Fibroblast of peridontal ligament (primary cell): ENCODE results near the gene SS18.
"Not testable (repeated sequence)": the region's sequence is repeated elsewhere in the genome, so short reads cannot be mapped to it uniquely, and the experiment has no call there.

ENCODE experiments used
- DNase-seq: peaks from one replicate; pipeline ENCODE4 v3.0.0-alpha.2; 2010; ENCODE audit errors: extremely low read depth

Gene SS18

GRCh38 chr18:26090130-26091046, at the start of gene SS18:
SS18 (minus strand) TSS chr18:26090613; CDS start chr18:26090569, 44 bp downstream.
- DNase-seq, result peak; percentile 91

GRCh38 chr18:26135548-26135947, 45.1 kb upstream of the SS18 start:
- no peak for DNase-seq

GRCh38 chr18:26134107-26134506, 43.7 kb upstream of the SS18 start:
- no peak for DNase-seq

- DNase-seq, result no peak
Measured at GRCh38 chr18:26133652-26134051, 43.2 kb upstream of the SS18 start, which contains the start of gene PSMA8. PSMA8 (plus strand) TSS chr18:26133869; CDS start chr18:26133966, 97 bp downstream.

GRCh38 chr18:26128192-26128591, 37.8 kb upstream of the SS18 start:
- DNase-seq, result not testable (repeated sequence)

GRCh38 chr18:26127786-26128185, 37.4 kb upstream of the SS18 start:
- DNase-seq, result no peak

- not testable (repeated sequence) for DNase-seq
Measured at GRCh38 chr18:26121994-26122393, 31.6 kb upstream of the SS18 start.

- DNase-seq, result peak; percentile 6
Measured at GRCh38 chr18:26121476-26121875, 31.1 kb upstream of the SS18 start.

- DNase-seq, result no peak
Measured at GRCh38 chr18:26119246-26119645, 28.8 kb upstream of the SS18 start.

GRCh38 chr18:26104035-26104434, 13.6 kb upstream of the SS18 start:
- no peak for DNase-seq

GRCh38 chr18:26103579-26103978, 13.2 kb upstream of the SS18 start:
- DNase-seq, result no peak

GRCh38 chr18:26097563-26097962, 7.2 kb upstream of the SS18 start:
- no peak for DNase-seq

- no peak for DNase-seq
Measured at GRCh38 chr18:26096852-26097251, 6.4 kb upstream of the SS18 start.

GRCh38 chr18:26091047-26091630, 726 bp upstream of the SS18 start:
- DNase-seq, result peak; percentile 60

GRCh38 chr18:26089293-26090129, 902 bp downstream of the SS18 start:
- peak; percentile 34 for DNase-seq

GRCh38 chr18:26088487-26088886, 1.9 kb downstream of the SS18 start:
- DNase-seq, result peak; percentile 12

GRCh38 chr18:26086959-26087358, 3.5 kb downstream of the SS18 start:
- no peak for DNase-seq

- DNase-seq, result no peak
Measured at GRCh38 chr18:26085056-26085455, 5.4 kb downstream of the SS18 start.

GRCh38 chr18:26083099-26083498, 7.3 kb downstream of the SS18 start:
- no peak for DNase-seq

GRCh38 chr18:26082475-26082874, 7.9 kb downstream of the SS18 start:
- DNase-seq, result no peak

- DNase-seq, result no peak
Measured at GRCh38 chr18:26074246-26074645, 16.2 kb downstream of the SS18 start.

- DNase-seq, result no peak
Measured at GRCh38 chr18:26073758-26074157, 16.7 kb downstream of the SS18 start.
